ENCODE results near the gene DCLK3.

DCLK3 gene

GRCh38 chr3:36762918-36763849 is 1.2 kb downstream of the DCLK3 start:
- Histone ChIP-seq H3K36me3 (ENCODE audit: control insufficient read depth in 1 of 2, insufficient read depth in 2 of 2, low read length in 2 of 2) (no peaks in the 10 kb centered on the region), H3K9me3 (ENCODE audit: control insufficient read depth in 1 of 2, low read length in 2 of 2) (no peaks in the 10 kb centered on the region), H3K27ac (ENCODE audit: low read length) (no peak overlapping the region), H3K27me3 (ENCODE audit: low read depth, low read length) (peaks cover 11% of the 10 kb centered on the region), H3K4me3 (ENCODE audit: low read depth in 1 of 2, low read length in 2 of 2) (peak overlapping the region in 1 of 2 donors; percentile 51), H3K4me1 (ENCODE audit: control insufficient read depth in 1 of 2, insufficient read depth in 2 of 2, low read length in 2 of 2) (peaks cover 0 to 4% of the 10 kb centered on the region in 2 donors)

DNA sequence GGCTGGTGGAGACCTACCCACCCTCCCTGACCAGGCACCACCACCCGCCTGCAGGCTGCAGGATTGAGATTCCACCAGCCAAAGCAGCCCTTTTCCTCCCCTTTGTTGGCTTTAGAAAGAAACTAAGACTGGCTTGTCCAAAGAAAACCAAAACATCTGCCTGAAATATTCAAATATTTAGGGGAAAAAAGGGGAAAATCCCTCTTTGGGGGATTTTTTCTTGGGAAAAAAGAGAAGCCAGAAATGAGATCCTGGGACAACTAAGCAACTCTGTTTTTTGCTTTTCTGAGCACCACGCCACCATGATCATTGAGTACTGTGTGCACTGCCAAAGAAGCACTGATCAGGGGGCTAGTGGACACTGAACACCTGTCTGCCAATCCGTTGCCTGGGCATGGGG is 2.6 kb downstream of the DCLK3 start:
- Histone ChIP-seq H3K27me3 (ENCODE audit: low read depth, low read length) (peaks cover 11% of the 10 kb centered on the region), H3K4me3 (ENCODE audit: low read depth in 1 of 2, low read length in 2 of 2) (no peak overlapping the region), H3K36me3 (ENCODE audit: control insufficient read depth in 1 of 2, insufficient read depth in 2 of 2, low read length in 2 of 2) (no peaks in the 10 kb centered on the region), H3K9me3 (ENCODE audit: control insufficient read depth in 1 of 2, low read length in 2 of 2) (no peaks in the 10 kb centered on the region), H3K27ac (ENCODE audit: low read length) (no peak overlapping the region), H3K4me1 (ENCODE audit: control insufficient read depth in 1 of 2, insufficient read depth in 2 of 2, low read length in 2 of 2) (peaks cover 0 to 4% of the 10 kb centered on the region in 2 donors)

DNA sequence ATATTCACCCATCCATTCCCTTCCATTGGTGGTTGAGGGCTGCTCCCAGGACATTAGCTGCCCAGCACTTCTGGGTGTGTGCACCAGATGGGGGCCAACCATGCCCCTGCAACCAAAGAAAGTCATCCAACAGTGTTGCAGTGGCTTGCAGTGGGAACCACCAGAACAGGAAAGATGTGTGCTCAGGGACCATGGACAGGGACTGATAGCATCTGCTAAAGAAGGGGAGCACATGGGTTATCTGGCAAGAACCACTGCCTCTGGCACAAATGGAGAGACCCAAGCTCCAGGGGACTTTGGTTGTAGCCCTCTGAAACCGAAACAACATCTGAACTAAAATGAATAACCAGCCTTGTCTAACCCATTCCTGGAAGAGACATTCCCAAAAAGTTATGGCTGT is 8.1 kb downstream of the DCLK3 start:
- no peak overlapping the region for H3K27ac ChIP-seq (ENCODE audit: low read length)
- H3K27me3 ChIP-seq (ENCODE audit: low read depth, low read length): no peaks in the 10 kb centered on the region
- no peaks in the 10 kb centered on the region for H3K4me1 ChIP-seq (ENCODE audit: control insufficient read depth in 1 of 2, insufficient read depth in 2 of 2, low read length in 2 of 2)
- no peak overlapping the region for H3K4me3 ChIP-seq (ENCODE audit: low read depth in 1 of 2, low read length in 2 of 2)
- no peaks in the 10 kb centered on the region for H3K36me3 ChIP-seq (ENCODE audit: control insufficient read depth in 1 of 2, insufficient read depth in 2 of 2, low read length in 2 of 2)
- no peaks in the 10 kb centered on the region for H3K9me3 ChIP-seq (ENCODE audit: control insufficient read depth in 1 of 2, low read length in 2 of 2)

GRCh38 chr3:36751326-36751725 is 13.0 kb downstream of the DCLK3 start:
- Histone ChIP-seq H3K4me1 (ENCODE audit: control insufficient read depth in 1 of 2, insufficient read depth in 2 of 2, low read length in 2 of 2) (no peaks in the 10 kb centered on the region), H3K9me3 (ENCODE audit: control insufficient read depth in 1 of 2, low read length in 2 of 2) (peaks cover 0 to 8% of the 10 kb centered on the region in 2 donors), H3K36me3 (ENCODE audit: control insufficient read depth in 1 of 2, insufficient read depth in 2 of 2, low read length in 2 of 2) (no peaks in the 10 kb centered on the region), H3K27me3 (ENCODE audit: low read depth, low read length) (no peaks in the 10 kb centered on the region), H3K4me3 (ENCODE audit: low read depth in 1 of 2, low read length in 2 of 2) (no peak overlapping the region), H3K27ac (ENCODE audit: low read length) (no peak overlapping the region)

DNA sequence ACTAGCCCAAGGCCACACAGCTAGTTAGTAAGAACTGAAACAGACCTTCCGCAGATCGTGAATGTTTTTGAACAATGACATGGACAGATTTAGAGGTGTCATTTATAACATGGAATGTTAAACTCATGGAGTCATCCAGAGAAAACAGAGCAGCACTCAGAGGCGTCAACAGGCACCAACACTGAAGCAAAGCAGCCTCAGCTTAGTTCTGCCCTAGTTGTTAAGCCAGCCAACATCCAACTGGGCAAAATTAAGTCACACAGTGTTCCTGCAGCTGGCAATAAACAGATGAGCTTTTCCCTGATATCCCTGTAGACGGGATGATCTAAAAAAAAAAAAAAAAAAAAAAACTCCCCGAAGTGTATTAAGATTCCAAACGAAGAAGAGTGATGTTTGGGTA is 13.6 kb downstream of the DCLK3 start:
- Histone ChIP-seq H3K9me3 (ENCODE audit: control insufficient read depth in 1 of 2, low read length in 2 of 2) (peaks cover 0 to 8% of the 10 kb centered on the region in 2 donors), H3K4me1 (ENCODE audit: control insufficient read depth in 1 of 2, insufficient read depth in 2 of 2, low read length in 2 of 2) (no peaks in the 10 kb centered on the region), H3K36me3 (ENCODE audit: control insufficient read depth in 1 of 2, insufficient read depth in 2 of 2, low read length in 2 of 2) (no peaks in the 10 kb centered on the region), H3K27ac (ENCODE audit: low read length) (no peak overlapping the region), H3K27me3 (ENCODE audit: low read depth, low read length) (no peaks in the 10 kb centered on the region), H3K4me3 (ENCODE audit: low read depth in 1 of 2, low read length in 2 of 2) (no peak overlapping the region)

DNA sequence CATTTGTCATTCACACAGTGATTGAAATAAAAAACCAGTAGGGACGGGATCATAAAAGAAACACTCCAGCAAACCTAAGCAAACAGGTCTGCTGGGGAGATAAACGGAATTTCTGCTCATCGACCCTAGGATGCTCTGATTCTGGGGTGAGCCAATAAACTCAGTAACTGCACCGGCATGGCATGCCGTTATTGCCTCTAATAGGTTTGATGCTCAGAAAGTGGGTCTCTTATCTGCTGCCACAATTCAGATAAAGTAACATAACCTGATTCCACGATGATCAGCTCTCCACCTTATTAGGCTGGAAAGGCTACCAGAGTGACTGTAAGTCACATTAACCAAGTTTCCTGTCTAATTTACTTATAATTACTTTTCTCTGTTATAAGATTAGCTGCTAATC is 19.6 kb downstream of the DCLK3 start:
- H3K9me3 ChIP-seq (ENCODE audit: control insufficient read depth in 1 of 2, low read length in 2 of 2): peaks cover 0 to 8% of the 10 kb centered on the region in 2 donors
- no peaks in the 10 kb centered on the region for H3K36me3 ChIP-seq (ENCODE audit: control insufficient read depth in 1 of 2, insufficient read depth in 2 of 2, low read length in 2 of 2)
- H3K4me1 ChIP-seq (ENCODE audit: control insufficient read depth in 1 of 2, insufficient read depth in 2 of 2, low read length in 2 of 2): no peaks in the 10 kb centered on the region
- no peaks in the 10 kb centered on the region for H3K27me3 ChIP-seq (ENCODE audit: low read depth, low read length)
- H3K4me3 ChIP-seq (ENCODE audit: low read depth in 1 of 2, low read length in 2 of 2): no peak overlapping the region
- no peak overlapping the region for H3K27ac ChIP-seq (ENCODE audit: low read length)

- Histone ChIP-seq H3K36me3 (ENCODE audit: control insufficient read depth in 1 of 2, insufficient read depth in 2 of 2, low read length in 2 of 2) (no peaks in the 10 kb centered on the region), H3K27ac (ENCODE audit: low read length) (no peak overlapping the region), H3K4me3 (ENCODE audit: low read depth in 1 of 2, low read length in 2 of 2) (no peak overlapping the region), H3K9me3 (ENCODE audit: control insufficient read depth in 1 of 2, low read length in 2 of 2) (peaks cover 0 to 8% of the 10 kb centered on the region in 2 donors), H3K27me3 (ENCODE audit: low read depth, low read length) (no peaks in the 10 kb centered on the region), H3K4me1 (ENCODE audit: control insufficient read depth in 1 of 2, insufficient read depth in 2 of 2, low read length in 2 of 2) (no peaks in the 10 kb centered on the region)
These were observed 20.5 kb downstream of the DCLK3 start for GRCh38 chr3:36743826-36744225.

- no peak overlapping the region for H3K27ac ChIP-seq (ENCODE audit: low read length)
- H3K9me3 ChIP-seq (ENCODE audit: control insufficient read depth in 1 of 2, low read length in 2 of 2): no peaks in the 10 kb centered on the region
- H3K36me3 ChIP-seq (ENCODE audit: control insufficient read depth in 1 of 2, insufficient read depth in 2 of 2, low read length in 2 of 2): no peaks in the 10 kb centered on the region
- H3K4me3 ChIP-seq (ENCODE audit: low read depth in 1 of 2, low read length in 2 of 2): no peak overlapping the region
- H3K4me1 ChIP-seq (ENCODE audit: control insufficient read depth in 1 of 2, insufficient read depth in 2 of 2, low read length in 2 of 2): no peaks in the 10 kb centered on the region
- no peaks in the 10 kb centered on the region for H3K27me3 ChIP-seq (ENCODE audit: low read depth, low read length)
These were observed 23.1 kb downstream of the DCLK3 start for GRCh38 chr3:36741285-36741684.

- H3K27me3 ChIP-seq (ENCODE audit: low read depth, low read length): no peaks in the 10 kb centered on the region
- H3K27ac ChIP-seq (ENCODE audit: low read length): no peak overlapping the region
- H3K4me1 ChIP-seq (ENCODE audit: control insufficient read depth in 1 of 2, insufficient read depth in 2 of 2, low read length in 2 of 2): no peaks in the 10 kb centered on the region
- H3K9me3 ChIP-seq (ENCODE audit: control insufficient read depth in 1 of 2, low read length in 2 of 2): no peaks in the 10 kb centered on the region
- H3K36me3 ChIP-seq (ENCODE audit: control insufficient read depth in 1 of 2, insufficient read depth in 2 of 2, low read length in 2 of 2): no peaks in the 10 kb centered on the region
- no peak overlapping the region for H3K4me3 ChIP-seq (ENCODE audit: low read depth in 1 of 2, low read length in 2 of 2)
These were observed 23.6 kb downstream of the DCLK3 start for GRCh38 chr3:36740787-36741186.

- no peaks in the 10 kb centered on the region for H3K36me3 ChIP-seq (ENCODE audit: control insufficient read depth in 1 of 2, insufficient read depth in 2 of 2, low read length in 2 of 2)
- H3K27me3 ChIP-seq (ENCODE audit: low read depth, low read length): no peaks in the 10 kb centered on the region
- H3K27ac ChIP-seq (ENCODE audit: low read length): no peak overlapping the region
- no peaks in the 10 kb centered on the region for H3K4me1 ChIP-seq (ENCODE audit: control insufficient read depth in 1 of 2, insufficient read depth in 2 of 2, low read length in 2 of 2)
- H3K9me3 ChIP-seq (ENCODE audit: control insufficient read depth in 1 of 2, low read length in 2 of 2): no peaks in the 10 kb centered on the region
- no peak overlapping the region for H3K4me3 ChIP-seq (ENCODE audit: low read depth in 1 of 2, low read length in 2 of 2)
These were observed 25.7 kb downstream of the DCLK3 start for GRCh38 chr3:36738702-36739101.

- H3K4me3 ChIP-seq (ENCODE audit: low read depth in 1 of 2, low read length in 2 of 2): no peak overlapping the region
- no peaks in the 10 kb centered on the region for H3K36me3 ChIP-seq (ENCODE audit: control insufficient read depth in 1 of 2, insufficient read depth in 2 of 2, low read length in 2 of 2)
- no peak overlapping the region for H3K27ac ChIP-seq (ENCODE audit: low read length)
- H3K27me3 ChIP-seq (ENCODE audit: low read depth, low read length): no peaks in the 10 kb centered on the region
- no peaks in the 10 kb centered on the region for H3K4me1 ChIP-seq (ENCODE audit: control insufficient read depth in 1 of 2, insufficient read depth in 2 of 2, low read length in 2 of 2)
- no peaks in the 10 kb centered on the region for H3K9me3 ChIP-seq (ENCODE audit: control insufficient read depth in 1 of 2, low read length in 2 of 2)
These were observed 28.1 kb downstream of the DCLK3 start for GRCh38 chr3:36736301-36736700.

DNA sequence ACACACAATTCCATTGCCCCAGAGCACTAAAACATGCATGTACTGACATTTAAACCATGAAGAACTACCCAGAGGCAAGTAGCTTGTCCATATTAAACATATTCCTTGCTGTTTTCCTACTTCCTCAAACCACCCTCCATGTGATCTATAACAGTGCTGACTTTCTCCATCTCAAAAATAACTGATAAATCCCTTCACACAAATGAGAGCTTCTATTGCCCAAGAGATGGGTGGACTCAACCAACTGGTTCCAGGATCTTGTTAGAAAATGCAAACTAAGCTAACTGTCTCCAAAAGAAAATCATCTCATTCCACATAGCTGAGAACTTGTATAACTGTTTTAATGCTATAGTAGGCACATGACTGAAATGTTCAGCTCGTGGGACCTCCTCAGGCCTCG is 29.6 kb downstream of the DCLK3 start:
- no peak overlapping the region for H3K4me3 ChIP-seq (ENCODE audit: low read depth in 1 of 2, low read length in 2 of 2)
- H3K9me3 ChIP-seq (ENCODE audit: control insufficient read depth in 1 of 2, low read length in 2 of 2): no peaks in the 10 kb centered on the region
- no peaks in the 10 kb centered on the region for H3K27me3 ChIP-seq (ENCODE audit: low read depth, low read length)
- H3K4me1 ChIP-seq (ENCODE audit: control insufficient read depth in 1 of 2, insufficient read depth in 2 of 2, low read length in 2 of 2): no peaks in the 10 kb centered on the region
- no peaks in the 10 kb centered on the region for H3K36me3 ChIP-seq (ENCODE audit: control insufficient read depth in 1 of 2, insufficient read depth in 2 of 2, low read length in 2 of 2)
- H3K27ac ChIP-seq (ENCODE audit: low read length): no peak overlapping the region

Measured in muscle layer of duodenum (tissue), 2 donors.